ENCODE data around the gene ARHGEF37.
"Not testable (repeated sequence)": the region's sequence is repeated elsewhere in the genome, so short reads cannot be mapped to it uniquely, and the experiment has no call there.

Gene ARHGEF37

GRCh38 chr5:149654231-149654630 is 72.9 kb downstream of the ARHGEF37 start:
- DNase-seq = no peak

DNA sequence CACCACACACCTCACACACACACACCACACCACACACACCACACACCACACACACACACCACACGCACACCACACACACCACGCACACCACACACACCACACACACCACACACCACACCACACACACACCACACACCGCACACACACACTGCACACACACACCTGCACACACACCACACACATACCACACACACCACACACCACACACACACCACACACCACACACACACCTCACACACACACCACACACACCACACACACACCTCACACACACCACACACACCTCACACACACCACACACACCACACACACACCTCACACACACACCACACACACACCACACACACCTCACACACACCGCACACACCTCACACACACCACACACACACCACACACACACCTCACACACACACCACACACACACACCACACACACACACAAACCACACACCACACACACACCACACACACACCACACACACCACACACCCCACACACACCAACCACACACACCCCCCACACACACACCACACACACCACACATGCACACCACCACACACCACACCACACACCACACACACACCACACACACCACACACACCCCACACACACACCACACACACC is 73.7 kb downstream of the ARHGEF37 start:
- DNase-seq = no peak

DNA sequence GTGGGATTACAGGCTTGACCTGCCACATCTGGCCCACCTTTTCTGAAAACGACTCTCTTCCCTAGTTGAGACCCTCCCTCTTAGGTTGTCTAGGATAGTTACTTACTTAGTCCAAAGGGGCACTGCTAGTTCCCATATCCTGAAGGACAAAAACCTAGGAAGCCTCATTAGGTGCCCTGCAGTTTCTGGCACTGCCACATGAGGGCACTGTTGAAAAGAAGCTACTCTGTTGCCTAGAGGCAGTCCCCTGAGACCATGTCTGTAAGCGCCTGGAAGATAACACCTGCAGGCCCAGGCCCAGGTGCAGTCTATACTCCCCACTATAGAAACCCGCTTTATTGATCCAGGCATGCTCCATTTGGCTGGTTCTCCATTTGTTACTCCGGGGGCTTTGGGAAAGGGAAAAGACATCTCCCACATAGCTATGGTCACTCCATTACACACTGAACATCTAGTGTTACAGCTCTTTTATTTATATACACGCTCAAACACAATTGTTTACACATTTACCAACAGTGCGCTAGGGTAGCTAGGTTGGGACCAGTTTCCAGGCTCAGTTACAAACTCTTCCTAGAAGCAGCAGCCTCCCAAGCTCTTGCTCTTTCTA is 75.4 kb downstream of the ARHGEF37 start:
- peak; percentile 17 to 25 for DNase-seq

- DNase-seq = no peak
These were observed 76.0 kb downstream of the ARHGEF37 start for GRCh38 chr5:149657324-149657723.

DNA sequence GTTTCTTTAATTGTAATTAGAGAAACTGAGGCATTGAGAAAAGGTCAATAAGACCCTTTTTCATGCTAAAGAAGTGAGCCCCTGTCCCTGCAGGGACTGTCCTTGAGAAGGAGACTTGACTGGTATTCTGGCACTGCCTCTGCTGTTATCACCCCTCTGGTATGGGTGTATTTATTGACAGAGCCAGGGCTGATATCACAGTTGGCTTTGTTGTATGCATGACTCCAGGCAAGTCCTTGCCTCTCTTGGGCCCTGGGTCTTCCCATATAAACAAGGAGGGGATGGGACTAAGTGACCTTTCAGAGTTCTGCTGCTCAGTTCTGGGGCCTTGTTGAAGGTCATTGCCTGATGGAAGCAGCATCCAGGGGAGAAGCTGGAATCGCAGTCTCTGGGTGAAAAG is 77.0 kb downstream of the ARHGEF37 start:
- no peak for DNase-seq

DNA sequence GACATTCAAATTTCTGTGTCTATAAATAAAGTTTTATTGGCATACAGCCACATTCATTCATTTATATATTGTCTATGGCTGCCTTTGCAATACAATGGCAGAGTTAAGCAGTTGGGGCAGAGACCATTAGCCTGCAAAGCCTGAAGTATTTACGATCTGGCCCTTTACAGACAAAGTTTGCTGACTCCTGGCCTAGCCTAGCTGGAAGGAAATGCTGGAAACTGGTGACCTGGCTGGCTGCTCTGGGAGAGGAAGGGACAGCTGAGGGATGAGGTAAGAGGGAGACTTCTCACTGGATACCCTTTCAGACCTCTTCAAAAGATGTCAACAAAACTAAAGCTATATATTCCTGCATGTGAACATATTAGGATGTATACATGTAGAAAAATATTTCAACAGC is 82.8 kb downstream of the ARHGEF37 start:
- no peak for DNase-seq

- no peak for DNase-seq
These were observed 83.5 kb downstream of the ARHGEF37 start for GRCh38 chr5:149664666-149665415.

DNA sequence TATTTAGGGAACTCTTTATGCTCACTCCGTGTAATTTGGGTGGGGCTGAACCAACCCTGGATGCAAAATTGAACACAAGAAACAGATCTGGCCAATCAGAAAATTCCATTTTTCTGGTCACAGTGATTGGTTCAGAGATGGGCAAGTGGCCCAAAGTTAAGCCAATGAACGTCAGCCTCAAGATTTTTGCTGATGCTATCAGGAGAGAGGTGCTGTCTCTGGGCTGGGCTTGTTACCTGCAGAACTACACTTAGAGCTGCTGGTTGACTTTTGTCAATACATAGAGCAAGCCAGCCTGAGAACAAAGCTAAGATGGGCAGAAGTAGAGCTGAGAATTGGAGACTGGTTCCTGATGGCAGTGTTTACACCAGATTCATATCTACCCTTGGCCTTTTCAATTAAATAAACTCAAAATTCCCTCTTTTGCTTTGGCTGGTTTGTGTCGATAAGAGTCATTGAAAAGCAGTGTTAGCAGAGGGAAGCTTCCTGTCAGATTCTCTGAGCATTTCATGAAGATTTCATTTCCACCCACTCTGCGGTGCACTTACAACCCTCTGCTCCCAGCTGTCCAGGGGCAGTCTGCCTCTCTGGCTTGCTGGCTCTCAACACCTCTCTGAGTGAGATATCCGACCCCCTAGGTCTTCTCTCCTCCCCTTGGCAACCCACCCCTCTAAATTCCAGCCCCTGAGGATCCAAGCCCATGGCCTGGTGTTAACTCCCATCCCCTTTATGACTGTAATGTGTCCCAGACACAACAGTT is 84.3 kb downstream of the ARHGEF37 start:
- no peak for DNase-seq

- DNase-seq = peak in 1 of 2 donors; percentile 47
These were observed 85.0 kb downstream of the ARHGEF37 start for GRCh38 chr5:149666212-149666852.

- DNase-seq = peak in 1 of 2 donors; percentile 36
These were observed 86.0 kb downstream of the ARHGEF37 start for GRCh38 chr5:149667084-149667828.

GRCh38 chr5:149667829-149668330 is 86.6 kb downstream of the ARHGEF37 start:
- DNase-seq = no peak

- DNase-seq = not testable (repeated sequence)
These were observed 88.0 kb downstream of the ARHGEF37 start for GRCh38 chr5:149669273-149669672.

DNA sequence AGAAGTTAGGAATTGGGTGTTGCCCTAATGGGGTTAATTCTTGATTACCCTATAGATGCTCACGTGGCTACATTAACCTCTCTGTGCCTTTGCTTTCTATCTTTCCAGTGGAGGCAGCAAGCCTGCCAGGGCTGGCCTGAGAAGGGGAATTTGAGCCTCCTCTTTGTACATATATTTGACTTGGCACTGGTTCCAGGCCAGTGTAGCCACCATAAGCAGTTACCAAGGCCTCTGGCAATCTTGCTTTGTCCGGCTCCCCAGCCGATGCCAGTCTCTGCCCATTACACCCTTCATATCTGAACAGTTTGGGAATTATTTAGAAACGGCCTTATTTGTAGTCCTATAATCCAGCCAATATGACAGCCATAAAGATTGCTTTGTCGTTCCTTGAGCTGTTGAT is 90.2 kb downstream of the ARHGEF37 start:
- DNase-seq = no peak

DNA sequence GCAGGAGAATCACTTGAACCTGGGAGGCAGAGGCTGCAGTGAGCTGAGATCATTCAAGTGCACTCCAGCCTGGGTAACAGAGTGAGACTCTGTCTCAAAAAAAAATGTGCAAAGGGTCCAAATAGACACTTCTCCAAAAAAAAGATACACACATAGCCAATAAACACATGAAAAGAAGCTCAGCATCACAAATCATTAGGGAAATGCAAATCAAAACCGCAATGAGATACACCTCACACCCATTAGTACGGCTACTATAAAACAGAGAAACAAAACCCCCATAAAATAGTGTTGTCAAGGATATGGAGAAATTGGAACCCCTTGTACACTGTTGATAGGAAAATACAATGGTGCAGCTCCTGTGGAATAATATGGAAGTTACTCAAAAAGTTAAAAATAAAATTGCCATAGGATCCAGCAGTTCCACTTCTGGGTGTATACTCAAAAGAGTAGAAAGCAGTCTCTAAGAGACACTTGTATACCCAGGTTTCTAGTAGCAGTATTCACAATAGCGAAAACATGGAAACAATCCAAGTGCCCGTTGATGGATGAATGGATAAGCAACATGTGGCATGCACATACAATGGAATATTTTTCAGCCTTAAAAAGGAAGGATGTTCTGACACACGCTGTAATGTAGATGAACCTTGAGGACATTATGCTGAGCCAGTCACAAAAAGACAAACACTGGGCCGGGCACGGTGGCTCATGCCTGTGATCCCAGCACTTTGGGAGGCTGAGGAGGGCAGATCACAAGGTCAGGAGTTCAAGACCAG is 91.6 kb downstream of the ARHGEF37 start:
- DNase-seq = no peak

DNA sequence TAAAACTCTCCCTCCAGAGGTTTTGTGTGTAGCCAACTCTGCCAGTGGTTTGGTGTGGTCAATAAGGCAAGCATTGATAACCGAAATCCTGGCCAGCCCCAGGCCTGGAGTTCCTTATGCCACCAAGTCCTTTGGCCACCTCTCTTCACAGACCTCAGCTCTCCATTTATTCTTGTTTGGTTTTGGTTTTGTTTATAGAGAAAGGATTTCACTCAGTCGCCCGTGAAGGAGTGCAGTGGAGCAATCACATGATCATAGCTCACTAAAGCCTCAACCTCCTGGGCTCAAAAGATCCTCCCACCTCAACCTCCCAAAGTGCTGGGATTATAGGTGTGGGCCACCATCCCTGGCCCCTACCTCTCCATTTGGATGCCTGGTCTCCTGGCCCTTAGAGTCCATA is 93.4 kb downstream of the ARHGEF37 start:
- DNase-seq = no peak

DNA sequence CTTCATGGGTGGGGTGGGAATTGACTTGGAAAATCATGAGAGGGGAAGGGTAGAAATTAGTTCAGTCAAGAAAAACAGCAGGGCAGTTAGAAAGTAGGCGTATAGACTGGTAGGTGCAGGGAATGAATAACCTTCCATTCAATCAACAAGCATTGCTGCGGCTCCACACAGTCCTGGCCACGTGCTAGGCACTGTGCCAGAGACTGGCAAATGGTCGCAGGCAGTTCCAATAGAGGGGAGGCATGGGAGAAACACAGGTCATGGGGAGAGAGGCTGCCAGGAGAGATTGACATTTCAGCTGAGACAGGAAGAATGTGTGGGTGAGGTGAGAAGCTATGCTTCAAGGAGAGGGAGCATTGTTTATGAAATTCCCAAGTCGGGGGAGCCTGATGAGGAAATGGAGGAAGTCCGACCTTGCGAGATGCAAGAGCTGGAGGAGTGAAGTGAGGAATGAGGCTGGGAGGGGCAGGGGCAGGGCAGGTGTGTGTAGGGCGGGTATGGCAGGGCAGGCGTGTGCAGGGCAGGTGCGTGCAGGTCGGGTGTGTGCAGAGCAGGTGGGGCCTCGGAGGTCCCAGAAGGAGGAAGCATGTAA is 94.4 kb downstream of the ARHGEF37 start:
- no peak for DNase-seq

GRCh38 chr5:149677731-149678130 is 96.4 kb downstream of the ARHGEF37 start:
- peak; percentile 13 to 43 for DNase-seq

GRCh38 chr5:149679876-149680809 is 98.8 kb downstream of the ARHGEF37 start:
- DNase-seq = no peak

GRCh38 chr5:149680810-149681221 is 99.5 kb downstream of the ARHGEF37 start:
- peak; percentile 25 to 63 for DNase-seq
